WTC11 (cell line): ENCODE results near the gene DAPK1. TPM values are rescaled to one million over a fixed set of nuclear protein-coding genes. Genes with fewer than 3 reads are reported as not detected.
"Not testable (repeated sequence)": the region's sequence is repeated elsewhere in the genome, so short reads cannot be mapped to it uniquely, and the experiment has no call there.

Source experiments
- ATAC-seq: fragments of 200-7000 bp; cut with Tn5 transposase; 2 replicates; pipeline ENCODE4 v1.10.0; 2021; ENCODE audit warnings: mild to moderate bottlenecking, moderate library complexity
- CTCF ChIA-PET: fragments of 300-600 bp; sonication (Branson Sonifier 250); formaldehyde crosslinking; loops from one replicate; lab custom pipeline; 2021; ENCODE audit warnings: antibody characterized with exemption; lab: Charles Lee
- POLR2A ChIA-PET: fragments of 350-600 bp; sonication (Branson Sonifier 250); formaldehyde crosslinking; loops from one replicate; lab custom pipeline; 2021; ENCODE audit warnings: antibody characterized with exemption; lab: Charles Lee
- DNase-seq: peaks from one replicate; pipeline ENCODE4 v3.0.0; 2021; ENCODE audit warnings: low spot score
- H3K27ac Mint-ChIP-seq: 2 replicates; pipeline ENCODE4 v1.8.0; 2021; ENCODE audit warnings: mixed read lengths
- H3K27me3 Mint-ChIP-seq: 2 replicates; pipeline ENCODE4 v1.8.0; 2021; ENCODE audit warnings: low read depth, mild to moderate bottlenecking, moderate library complexity, mixed read lengths
- H3K36me3 Mint-ChIP-seq: 2 replicates; pipeline ENCODE4 v1.8.0; 2021; ENCODE audit warnings: mixed read lengths
- H3K4me1 Mint-ChIP-seq: 2 replicates; pipeline ENCODE4 v1.8.0; 2022; ENCODE audit warnings: mixed read lengths
- H3K4me3 Mint-ChIP-seq: 2 replicates; pipeline ENCODE4 v1.8.0; 2021; ENCODE audit warnings: mild to moderate bottlenecking, moderate library complexity, mixed read lengths
- H3K9me3 Mint-ChIP-seq: 2 replicates; pipeline ENCODE4 v1.8.0; 2021; ENCODE audit warnings: mixed read lengths
- FOXP1 ChIP-seq: sonication (generic); formaldehyde crosslinking; IDR thresholded peaks from 2 replicates; pipeline ENCODE4 v1.8.0; 2022; ENCODE audit warnings: missing genetic modification reagents, mild to moderate bottlenecking, moderate library complexity, borderline replicate concordance
- GRHL2 ChIP-seq: fragments of 250-450 bp; sonication (Bioruptor Pico); IDR thresholded peaks from 2 replicates; pipeline ENCODE4 v1.8.0; 2022; ENCODE audit warnings: mild to moderate bottlenecking, moderate library complexity; ENCODE audit not compliant: insufficient replicate concordance, severe bottlenecking
- JUN ChIP-seq: sonication (generic); formaldehyde crosslinking; IDR thresholded peaks from 2 replicates; pipeline ENCODE4 v1.8.0; 2023; ENCODE audit warnings: mild to moderate bottlenecking, missing genetic modification reagents
- NFATC4 ChIP-seq: fragments of 250-450 bp; sonication (Bioruptor Pico); IDR thresholded peaks from 2 replicates; pipeline ENCODE4 v1.9.0; 2021; ENCODE audit warnings: mild to moderate bottlenecking
- OVOL2 ChIP-seq: fragments of 250-450 bp; sonication (Bioruptor Pico); IDR thresholded peaks from 2 replicates; pipeline ENCODE4 v1.9.0; 2021; ENCODE audit warnings: mild to moderate bottlenecking, borderline replicate concordance
- TP53 ChIP-seq: sonication (generic); formaldehyde crosslinking; IDR thresholded peaks from 2 replicates; pipeline ENCODE4 v1.8.1; 2023; ENCODE audit warnings: mild to moderate bottlenecking, missing genetic modification reagents
- ZNF416 ChIP-seq: fragments of 250-450 bp; sonication (Bioruptor Pico); IDR thresholded peaks from 2 replicates; pipeline ENCODE4 v1.9.0; 2021; ENCODE audit warnings: mild to moderate bottlenecking, inconsistent platforms
- total RNA-seq: library from RNA; stranded (reverse); gene quantifications from 3 replicates; pipeline ENCODE4 v1.2.3, GENCODE V29; 2021
- TF ChIP-seq, protein P1 (sequence below): fragments of 250-450 bp; sonication (Bioruptor Pico); IDR thresholded peaks from 2 replicates; pipeline ENCODE4 v1.9.0; 2021; ENCODE audit warnings: mild to moderate bottlenecking
- TF ChIP-seq, protein P2 (sequence below): sonication (generic); formaldehyde crosslinking; IDR thresholded peaks from 2 replicates; pipeline ENCODE4 v1.8.1; 2022; ENCODE audit warnings: missing genetic modification reagents, borderline replicate concordance
- TF ChIP-seq, protein P3 (sequence below): sonication (generic); formaldehyde crosslinking; IDR thresholded peaks from 2 replicates; pipeline ENCODE4 v1.8.1; 2023; ENCODE audit warnings: mild to moderate bottlenecking, missing genetic modification reagents, borderline replicate concordance
- TF ChIP-seq, protein P4 (sequence below): fragments of 200-600 bp; IDR thresholded peaks from 2 replicates; pipeline ENCODE4 v1.8.0; 2022; ENCODE audit warnings: antibody characterized with exemption
- TF ChIP-seq, protein P5 (sequence below): sonication (generic); formaldehyde crosslinking; conservative IDR thresholded peaks from 2 replicates; pipeline ENCODE4 v1.8.1; 2022; ENCODE audit warnings: mild to moderate bottlenecking, missing genetic modification reagents

The DAPK1 gene
- total RNA-seq, 1 experiment from 2014 or later, result 129 TPM

DNA sequence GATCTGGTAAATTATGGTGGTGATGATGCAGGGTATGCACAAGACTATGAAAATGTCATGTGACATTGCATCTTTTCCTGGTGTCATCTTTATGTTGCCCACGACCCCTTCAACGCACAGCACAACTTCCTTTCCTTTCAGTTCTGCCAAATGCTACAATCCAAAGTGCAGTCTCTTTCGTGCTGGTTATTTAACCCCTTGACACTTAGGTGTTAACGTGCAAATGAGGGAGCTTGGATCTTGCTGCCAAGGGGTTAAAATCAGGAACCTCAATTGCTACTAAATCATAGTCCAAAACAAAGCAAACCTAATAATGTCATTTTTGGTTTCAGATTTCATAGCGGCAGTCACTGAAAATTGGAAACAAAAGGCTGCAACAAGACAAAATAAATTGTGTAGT, 244.2 kb downstream of the DAPK1 start (continued):
- TF ChIP-seq, protein P1, sequence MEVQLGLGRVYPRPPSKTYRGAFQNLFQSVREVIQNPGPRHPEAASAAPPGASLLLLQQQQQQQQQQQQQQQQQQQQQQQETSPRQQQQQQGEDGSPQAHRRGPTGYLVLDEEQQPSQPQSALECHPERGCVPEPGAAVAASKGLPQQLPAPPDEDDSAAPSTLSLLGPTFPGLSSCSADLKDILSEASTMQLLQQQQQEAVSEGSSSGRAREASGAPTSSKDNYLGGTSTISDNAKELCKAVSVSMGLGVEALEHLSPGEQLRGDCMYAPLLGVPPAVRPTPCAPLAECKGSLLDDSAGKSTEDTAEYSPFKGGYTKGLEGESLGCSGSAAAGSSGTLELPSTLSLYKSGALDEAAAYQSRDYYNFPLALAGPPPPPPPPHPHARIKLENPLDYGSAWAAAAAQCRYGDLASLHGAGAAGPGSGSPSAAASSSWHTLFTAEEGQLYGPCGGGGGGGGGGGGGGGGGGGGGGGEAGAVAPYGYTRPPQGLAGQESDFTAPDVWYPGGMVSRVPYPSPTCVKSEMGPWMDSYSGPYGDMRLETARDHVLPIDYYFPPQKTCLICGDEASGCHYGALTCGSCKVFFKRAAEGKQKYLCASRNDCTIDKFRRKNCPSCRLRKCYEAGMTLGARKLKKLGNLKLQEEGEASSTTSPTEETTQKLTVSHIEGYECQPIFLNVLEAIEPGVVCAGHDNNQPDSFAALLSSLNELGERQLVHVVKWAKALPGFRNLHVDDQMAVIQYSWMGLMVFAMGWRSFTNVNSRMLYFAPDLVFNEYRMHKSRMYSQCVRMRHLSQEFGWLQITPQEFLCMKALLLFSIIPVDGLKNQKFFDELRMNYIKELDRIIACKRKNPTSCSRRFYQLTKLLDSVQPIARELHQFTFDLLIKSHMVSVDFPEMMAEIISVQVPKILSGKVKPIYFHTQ (CRISPR knock-in tag), result no peak
- TF ChIP-seq FOXP1 (CRISPR knock-in tag), result no peak
- TF ChIP-seq, protein P2, sequence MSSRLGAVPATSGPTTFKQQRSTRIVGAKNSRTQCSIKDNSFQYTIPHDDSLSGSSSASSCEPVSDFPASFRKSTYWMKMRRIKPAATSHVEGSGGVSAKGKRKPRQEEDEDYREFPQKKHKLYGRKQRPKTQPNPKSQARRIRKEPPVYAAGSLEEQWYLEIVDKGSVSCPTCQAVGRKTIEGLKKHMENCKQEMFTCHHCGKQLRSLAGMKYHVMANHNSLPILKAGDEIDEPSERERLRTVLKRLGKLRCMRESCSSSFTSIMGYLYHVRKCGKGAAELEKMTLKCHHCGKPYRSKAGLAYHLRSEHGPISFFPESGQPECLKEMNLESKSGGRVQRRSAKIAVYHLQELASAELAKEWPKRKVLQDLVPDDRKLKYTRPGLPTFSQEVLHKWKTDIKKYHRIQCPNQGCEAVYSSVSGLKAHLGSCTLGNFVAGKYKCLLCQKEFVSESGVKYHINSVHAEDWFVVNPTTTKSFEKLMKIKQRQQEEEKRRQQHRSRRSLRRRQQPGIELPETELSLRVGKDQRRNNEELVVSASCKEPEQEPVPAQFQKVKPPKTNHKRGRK (CRISPR knock-in tag), result no peak
- TF ChIP-seq, protein P3, sequence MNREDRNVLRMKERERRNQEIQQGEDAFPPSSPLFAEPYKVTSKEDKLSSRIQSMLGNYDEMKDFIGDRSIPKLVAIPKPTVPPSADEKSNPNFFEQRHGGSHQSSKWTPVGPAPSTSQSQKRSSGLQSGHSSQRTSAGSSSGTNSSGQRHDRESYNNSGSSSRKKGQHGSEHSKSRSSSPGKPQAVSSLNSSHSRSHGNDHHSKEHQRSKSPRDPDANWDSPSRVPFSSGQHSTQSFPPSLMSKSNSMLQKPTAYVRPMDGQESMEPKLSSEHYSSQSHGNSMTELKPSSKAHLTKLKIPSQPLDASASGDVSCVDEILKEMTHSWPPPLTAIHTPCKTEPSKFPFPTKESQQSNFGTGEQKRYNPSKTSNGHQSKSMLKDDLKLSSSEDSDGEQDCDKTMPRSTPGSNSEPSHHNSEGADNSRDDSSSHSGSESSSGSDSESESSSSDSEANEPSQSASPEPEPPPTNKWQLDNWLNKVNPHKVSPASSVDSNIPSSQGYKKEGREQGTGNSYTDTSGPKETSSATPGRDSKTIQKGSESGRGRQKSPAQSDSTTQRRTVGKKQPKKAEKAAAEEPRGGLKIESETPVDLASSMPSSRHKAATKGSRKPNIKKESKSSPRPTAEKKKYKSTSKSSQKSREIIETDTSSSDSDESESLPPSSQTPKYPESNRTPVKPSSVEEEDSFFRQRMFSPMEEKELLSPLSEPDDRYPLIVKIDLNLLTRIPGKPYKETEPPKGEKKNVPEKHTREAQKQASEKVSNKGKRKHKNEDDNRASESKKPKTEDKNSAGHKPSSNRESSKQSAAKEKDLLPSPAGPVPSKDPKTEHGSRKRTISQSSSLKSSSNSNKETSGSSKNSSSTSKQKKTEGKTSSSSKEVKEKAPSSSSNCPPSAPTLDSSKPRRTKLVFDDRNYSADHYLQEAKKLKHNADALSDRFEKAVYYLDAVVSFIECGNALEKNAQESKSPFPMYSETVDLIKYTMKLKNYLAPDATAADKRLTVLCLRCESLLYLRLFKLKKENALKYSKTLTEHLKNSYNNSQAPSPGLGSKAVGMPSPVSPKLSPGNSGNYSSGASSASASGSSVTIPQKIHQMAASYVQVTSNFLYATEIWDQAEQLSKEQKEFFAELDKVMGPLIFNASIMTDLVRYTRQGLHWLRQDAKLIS (CRISPR knock-in tag), result no peak
- TF ChIP-seq NFATC4 (CRISPR knock-in tag), result no peak
- no peak for TF ChIP-seq OVOL2 (CRISPR knock-in tag)
- no peak for TF ChIP-seq TP53 (CRISPR knock-in tag)
- TF ChIP-seq, all 79 proteins: peak for 0

DNA sequence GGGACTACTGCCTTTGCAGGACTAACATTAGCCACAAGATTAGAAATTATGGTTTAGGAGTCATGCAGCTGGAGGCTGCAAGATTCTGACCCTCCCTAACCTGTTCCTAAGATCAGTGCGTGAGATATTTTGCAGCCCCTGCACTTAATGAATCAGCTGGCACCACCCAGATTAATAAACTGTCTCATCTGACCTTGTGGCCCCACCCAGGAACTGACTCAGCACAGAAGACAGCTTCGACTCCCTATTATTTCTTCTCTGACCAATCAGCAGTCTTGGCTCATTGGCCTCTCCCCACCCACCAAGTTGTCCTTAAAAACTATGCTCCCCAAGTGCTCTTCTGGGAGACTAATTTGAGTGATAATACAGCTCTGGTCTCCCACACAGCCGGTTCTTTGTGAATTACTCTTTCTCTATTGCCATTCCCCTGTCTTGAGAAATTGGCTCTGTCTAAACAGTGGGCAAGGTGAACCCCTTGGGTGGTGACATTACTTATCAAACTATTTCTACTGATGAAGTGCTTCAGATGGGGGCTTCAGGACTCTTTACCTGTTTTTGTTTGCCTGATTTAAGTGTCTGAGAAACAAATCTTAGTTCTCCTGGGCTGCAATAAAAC, 245.3 kb downstream of the DAPK1 start:
- no peak overlapping the region for H3K27ac Mint-ChIP-seq
- H3K4me1 Mint-ChIP-seq, result peaks cover 4% of the 10 kb centered on the region
- H3K36me3 Mint-ChIP-seq, result peaks cover 20% of the 10 kb centered on the region
- H3K9me3 Mint-ChIP-seq, result peaks cover 37% of the 10 kb centered on the region
- no peak overlapping the region for H3K4me3 Mint-ChIP-seq
- ChIA-PET CTCF (no interaction called here), POLR2A (no interaction called here)
- DNase-seq, result no peak
- TF ChIP-seq JUN (CRISPR knock-in tag), result no peak
- no peak for TF ChIP-seq ZNF416
- TF ChIP-seq, protein P3 (CRISPR knock-in tag), result no peak
- TF ChIP-seq FOXP1 (CRISPR knock-in tag), result no peak
- TF ChIP-seq, protein P4, sequence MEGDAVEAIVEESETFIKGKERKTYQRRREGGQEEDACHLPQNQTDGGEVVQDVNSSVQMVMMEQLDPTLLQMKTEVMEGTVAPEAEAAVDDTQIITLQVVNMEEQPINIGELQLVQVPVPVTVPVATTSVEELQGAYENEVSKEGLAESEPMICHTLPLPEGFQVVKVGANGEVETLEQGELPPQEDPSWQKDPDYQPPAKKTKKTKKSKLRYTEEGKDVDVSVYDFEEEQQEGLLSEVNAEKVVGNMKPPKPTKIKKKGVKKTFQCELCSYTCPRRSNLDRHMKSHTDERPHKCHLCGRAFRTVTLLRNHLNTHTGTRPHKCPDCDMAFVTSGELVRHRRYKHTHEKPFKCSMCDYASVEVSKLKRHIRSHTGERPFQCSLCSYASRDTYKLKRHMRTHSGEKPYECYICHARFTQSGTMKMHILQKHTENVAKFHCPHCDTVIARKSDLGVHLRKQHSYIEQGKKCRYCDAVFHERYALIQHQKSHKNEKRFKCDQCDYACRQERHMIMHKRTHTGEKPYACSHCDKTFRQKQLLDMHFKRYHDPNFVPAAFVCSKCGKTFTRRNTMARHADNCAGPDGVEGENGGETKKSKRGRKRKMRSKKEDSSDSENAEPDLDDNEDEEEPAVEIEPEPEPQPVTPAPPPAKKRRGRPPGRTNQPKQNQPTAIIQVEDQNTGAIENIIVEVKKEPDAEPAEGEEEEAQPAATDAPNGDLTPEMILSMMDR, result no peak
- TF ChIP-seq GRHL2 (CRISPR knock-in tag), result no peak
- TF ChIP-seq, protein P5, sequence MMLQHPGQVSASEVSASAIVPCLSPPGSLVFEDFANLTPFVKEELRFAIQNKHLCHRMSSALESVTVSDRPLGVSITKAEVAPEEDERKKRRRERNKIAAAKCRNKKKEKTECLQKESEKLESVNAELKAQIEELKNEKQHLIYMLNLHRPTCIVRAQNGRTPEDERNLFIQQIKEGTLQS (CRISPR knock-in tag), result no peak
- no peak for ATAC-seq
- H3K27me3 Mint-ChIP-seq, result no peaks in the 10 kb centered on the region; the same call in none of the 2 replicates

DNA sequence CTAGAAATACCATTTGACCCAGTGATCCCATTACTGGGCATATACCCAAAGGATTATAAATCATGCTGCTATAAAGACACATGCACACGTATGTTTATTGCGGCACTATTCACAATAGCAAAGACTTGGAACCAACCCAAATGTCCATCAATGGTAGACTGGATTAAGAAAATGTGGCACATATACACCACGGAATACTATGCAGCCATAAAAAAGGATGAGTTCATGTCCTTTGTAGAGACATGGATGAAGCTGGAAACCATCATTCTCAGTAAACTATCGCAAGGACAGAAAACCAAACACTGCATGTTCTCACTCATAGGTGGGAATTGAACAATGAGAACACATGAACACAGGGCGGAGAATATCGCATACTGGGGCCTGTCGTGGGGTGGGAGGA, 246.6 kb downstream of the DAPK1 start:
- CTCF ChIA-PET, ATAC-seq, DNase-seq, H3K4me3 Mint-ChIP-seq, POLR2A ChIA-PET, H3K27ac Mint-ChIP-seq, H3K27me3 Mint-ChIP-seq: not testable (repeated sequence)
- Mint-ChIP-seq H3K4me1 (peaks cover 18% of the 10 kb centered on the region), H3K9me3 (peaks cover 29% of the 10 kb centered on the region), H3K36me3 (peaks cover 14% of the 10 kb centered on the region)
